Measurements from ENCODE around the gene HCN2.
A peak's percentile ranks its signal among the peaks of the same experiment; 100 is the strongest.

HCN2 gene

DNA sequence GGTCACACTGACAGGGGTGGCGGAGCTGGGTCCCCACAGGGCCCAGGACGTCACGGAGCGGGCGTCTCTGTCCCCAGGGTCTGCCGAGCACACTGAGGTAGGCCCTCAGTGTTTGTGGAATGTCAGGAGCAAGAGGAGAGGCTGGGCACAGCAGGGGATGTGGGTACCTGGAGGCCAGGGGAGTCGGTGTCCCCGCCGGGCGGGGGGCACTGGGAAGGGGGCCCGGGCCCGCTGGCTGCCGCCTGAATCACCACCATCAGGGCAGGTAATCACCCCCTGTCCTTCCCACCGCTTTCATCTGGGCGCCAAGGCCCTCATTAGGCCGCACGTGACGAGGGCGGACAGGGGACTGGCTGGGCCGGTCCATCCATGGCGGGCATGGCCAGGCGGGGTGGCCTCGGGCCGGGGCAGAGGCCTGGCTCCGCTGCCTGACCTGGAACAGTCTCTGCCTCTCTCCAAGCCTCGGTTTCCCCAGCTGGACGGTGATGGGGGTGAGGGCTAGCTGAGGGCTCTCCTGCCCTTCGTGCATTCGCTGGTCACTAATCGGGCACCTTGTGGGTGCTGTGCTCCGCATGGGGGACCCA, 51.0 kb downstream of the HCN2 start:
- peak overlapping the region; percentile 75 for H3K4me3 ChIP-seq
- peak overlapping the region in 1 of 2 donors; percentile 2 for H3K27ac ChIP-seq
- TF ChIP-seq, protein P1, sequence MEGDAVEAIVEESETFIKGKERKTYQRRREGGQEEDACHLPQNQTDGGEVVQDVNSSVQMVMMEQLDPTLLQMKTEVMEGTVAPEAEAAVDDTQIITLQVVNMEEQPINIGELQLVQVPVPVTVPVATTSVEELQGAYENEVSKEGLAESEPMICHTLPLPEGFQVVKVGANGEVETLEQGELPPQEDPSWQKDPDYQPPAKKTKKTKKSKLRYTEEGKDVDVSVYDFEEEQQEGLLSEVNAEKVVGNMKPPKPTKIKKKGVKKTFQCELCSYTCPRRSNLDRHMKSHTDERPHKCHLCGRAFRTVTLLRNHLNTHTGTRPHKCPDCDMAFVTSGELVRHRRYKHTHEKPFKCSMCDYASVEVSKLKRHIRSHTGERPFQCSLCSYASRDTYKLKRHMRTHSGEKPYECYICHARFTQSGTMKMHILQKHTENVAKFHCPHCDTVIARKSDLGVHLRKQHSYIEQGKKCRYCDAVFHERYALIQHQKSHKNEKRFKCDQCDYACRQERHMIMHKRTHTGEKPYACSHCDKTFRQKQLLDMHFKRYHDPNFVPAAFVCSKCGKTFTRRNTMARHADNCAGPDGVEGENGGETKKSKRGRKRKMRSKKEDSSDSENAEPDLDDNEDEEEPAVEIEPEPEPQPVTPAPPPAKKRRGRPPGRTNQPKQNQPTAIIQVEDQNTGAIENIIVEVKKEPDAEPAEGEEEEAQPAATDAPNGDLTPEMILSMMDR (IDR thresholded peaks at IDR 0.05): no peak
- no peak for DNase-seq (ENCODE audit: low spot score)

DNA sequence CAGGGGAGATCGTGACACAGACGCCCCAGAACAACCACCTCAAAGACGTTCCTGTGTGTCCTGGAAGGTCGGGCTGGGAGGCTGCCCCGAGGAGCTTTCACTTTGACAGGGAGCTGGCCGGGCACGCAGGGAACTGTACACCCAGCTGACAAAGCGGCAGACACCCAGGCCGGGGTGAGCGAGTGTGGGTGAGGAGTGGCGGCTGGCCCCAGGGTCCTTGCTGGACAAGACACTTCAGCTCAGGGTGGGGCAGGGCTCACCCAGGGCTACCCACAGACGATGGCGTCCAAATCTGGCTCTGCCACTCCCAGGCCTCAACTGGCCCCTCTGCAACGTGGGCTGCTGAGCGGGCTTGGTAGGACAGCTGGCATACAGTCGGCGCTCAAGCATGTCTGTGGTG, 52.0 kb downstream of the HCN2 start:
- TF ChIP-seq, protein P1 (IDR thresholded peaks at IDR 0.05): no peak
- H3K4me3 ChIP-seq: no peak overlapping the region

DNA sequence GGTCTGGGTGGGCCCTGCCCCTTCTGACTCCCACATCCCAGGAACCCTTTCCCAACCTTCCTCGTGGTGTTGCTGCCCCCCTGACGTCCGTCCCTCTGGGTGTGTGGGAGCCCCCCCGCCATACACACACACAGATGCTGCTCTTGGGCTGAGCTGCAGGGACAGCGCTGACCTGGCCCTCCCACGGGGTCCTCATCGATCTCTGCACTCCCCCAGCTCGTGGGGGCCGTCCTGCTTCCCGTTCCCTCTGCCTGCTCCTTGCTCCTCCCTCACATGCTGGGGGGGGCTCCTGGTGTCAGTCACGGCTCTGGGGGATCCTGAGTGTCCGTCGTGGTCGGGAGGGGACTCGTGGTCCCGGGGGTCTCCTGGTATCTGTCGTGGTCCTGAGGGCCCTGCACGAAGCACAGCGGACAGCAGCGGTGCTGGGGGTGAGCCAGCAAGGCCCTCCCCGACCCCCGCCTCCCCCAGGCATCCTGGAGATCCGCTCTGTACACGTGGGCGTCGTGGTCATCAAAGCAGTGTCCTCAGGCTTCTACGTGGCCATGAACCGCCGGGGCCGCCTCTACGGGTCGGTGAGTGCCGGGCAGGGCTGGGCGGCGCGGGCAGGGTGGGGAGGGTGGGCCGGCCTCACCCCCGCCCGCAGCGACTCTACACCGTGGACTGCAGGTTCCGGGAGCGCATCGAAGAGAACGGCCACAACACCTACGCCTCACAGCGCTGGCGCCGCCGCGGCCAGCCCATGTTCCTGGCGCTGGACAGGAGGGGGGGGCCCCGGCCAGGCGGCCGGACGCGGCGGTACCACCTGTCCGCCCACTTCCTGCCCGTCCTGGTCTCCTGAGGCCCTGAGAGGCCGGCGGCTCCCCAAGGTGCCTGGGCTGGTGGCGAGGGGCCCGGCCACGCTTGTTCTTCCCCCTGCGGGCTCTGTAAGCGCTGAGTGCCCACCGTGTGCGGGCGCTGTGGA, 53.4 kb downstream of the HCN2 start:
- TF ChIP-seq, protein P1 (IDR thresholded peaks at IDR 0.05): no peak
- no peak for DNase-seq (ENCODE audit: low spot score)

More for the DNA sequence above, 52.0 kb downstream of the HCN2 start:
- no peak overlapping the region for H3K27ac ChIP-seq
- no peak for DNase-seq (ENCODE audit: low spot score)

DNA sequence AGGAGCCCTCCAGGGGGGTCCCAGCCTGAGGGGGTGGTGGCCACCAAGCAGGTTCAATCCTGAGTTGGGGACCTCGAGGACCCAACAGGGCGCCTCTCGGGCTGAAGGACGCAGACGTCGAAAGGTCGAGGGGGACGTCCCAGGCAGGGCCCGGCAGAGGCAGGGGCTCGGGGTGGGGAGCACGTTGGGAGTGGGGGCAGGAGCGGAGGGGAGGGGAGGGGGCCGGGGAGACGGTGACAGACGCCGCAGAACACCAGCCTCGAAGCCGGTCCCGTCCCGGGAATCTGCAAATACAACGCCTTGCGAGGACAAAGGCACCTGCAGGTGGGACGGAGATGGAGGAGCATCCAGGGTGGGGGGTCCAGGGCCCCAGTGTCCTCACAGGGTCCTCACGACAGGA, 54.1 kb downstream of the HCN2 start:
- TF ChIP-seq, protein P1 (IDR thresholded peaks at IDR 0.05): no peak
- no peak for DNase-seq (ENCODE audit: low spot score)
- Histone ChIP-seq H3K27ac (no peak overlapping the region), H3K4me3 (no peak overlapping the region)

More for the DNA sequence above, 53.4 kb downstream of the HCN2 start:
- no peak overlapping the region for H3K4me3 ChIP-seq
- H3K27ac ChIP-seq: no peak overlapping the region

DNA sequence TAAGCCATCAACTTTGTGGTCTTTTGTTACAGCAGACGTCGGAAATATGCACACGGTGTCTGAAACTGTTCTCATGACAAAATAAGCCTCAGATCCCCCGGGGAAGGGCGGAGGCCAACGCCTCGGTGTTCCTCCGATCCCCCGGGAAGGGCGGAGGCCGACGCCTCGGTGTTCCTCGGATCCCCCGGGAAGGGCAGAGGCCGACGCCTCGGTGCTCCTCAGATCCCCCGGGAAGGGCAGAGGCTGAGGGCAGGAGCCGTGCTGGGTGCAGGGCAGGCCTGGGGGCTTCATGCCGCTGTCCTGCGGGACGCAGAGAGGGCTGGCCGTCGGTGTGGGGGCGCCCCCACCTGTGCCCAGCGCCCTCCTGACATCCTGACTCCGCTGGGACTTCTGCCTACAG, 54.7 kb downstream of the HCN2 start:
- TF ChIP-seq, protein P1 (IDR thresholded peaks at IDR 0.05): no peak
- no peak for DNase-seq (ENCODE audit: low spot score)
- H3K4me3 ChIP-seq: no peak overlapping the region
- H3K27ac ChIP-seq: no peak overlapping the region

DNA sequence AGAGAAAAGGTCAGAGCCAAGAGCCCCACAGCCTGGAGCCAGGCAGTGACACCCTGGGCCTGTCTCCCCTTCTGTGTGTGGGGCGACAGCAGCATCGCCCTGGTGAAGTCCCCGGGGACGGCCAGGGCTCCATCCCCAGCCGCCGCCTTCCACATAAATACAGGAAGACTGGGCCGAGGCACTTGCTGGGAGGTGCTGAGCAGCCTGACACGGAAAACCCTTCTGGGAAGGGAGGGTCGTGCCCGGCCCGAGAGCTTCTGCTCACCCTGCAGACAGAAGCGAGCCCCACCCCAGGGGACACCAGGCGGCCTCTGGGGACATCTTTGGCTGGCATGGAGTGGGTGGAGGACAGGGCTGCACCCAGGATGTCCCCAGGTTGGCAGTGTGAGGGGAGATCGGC, 55.1 kb downstream of the HCN2 start:
- TF ChIP-seq, protein P1 (IDR thresholded peaks at IDR 0.05): no peak
- DNase-seq (ENCODE audit: low spot score): no peak
- Histone ChIP-seq H3K4me3 (no peak overlapping the region), H3K27ac (no peak overlapping the region)
